EH (cell line): Measurements from ENCODE around the gene KPNB1.

Experiments
- DNase-seq: peaks from one replicate; pipeline ENCODE4 v3.0.0-alpha.2; 2015; ENCODE audit warnings: low read depth

The KPNB1 gene

GRCh38 chr17:47636273-47637030 lies 13.3 kb upstream of the KPNB1 start:
- DNase-seq = no peak

- DNase-seq = no peak
Observed at GRCh38 chr17:47638903-47639302, 10.8 kb upstream of the KPNB1 start.

GRCh38 chr17:47640076-47640475 lies 9.6 kb upstream of the KPNB1 start:
- DNase-seq = no peak

GRCh38 chr17:47641202-47641601 lies 8.5 kb upstream of the KPNB1 start:
- DNase-seq = no peak

GRCh38 chr17:47643116-47643515 lies 6.6 kb upstream of the KPNB1 start:
- DNase-seq = no peak

GRCh38 chr17:47644324-47644723 lies 5.4 kb upstream of the KPNB1 start:
- DNase-seq = no peak

- DNase-seq = no peak
Observed at GRCh38 chr17:47649972-47650524, 329 bp downstream of the KPNB1 start.

- DNase-seq = peak; percentile 96
Observed at GRCh38 chr17:47650525-47651522, 1.1 kb downstream of the KPNB1 start.

GRCh38 chr17:47651704-47652103 lies 2.0 kb downstream of the KPNB1 start:
- no peak for DNase-seq

- peak; percentile 40 for DNase-seq
Observed at GRCh38 chr17:47652570-47652969, 2.9 kb downstream of the KPNB1 start.

GRCh38 chr17:47653442-47653841 lies 3.7 kb downstream of the KPNB1 start:
- DNase-seq = no peak

- DNase-seq = no peak
Observed at GRCh38 chr17:47654991-47655390, 5.3 kb downstream of the KPNB1 start.

GRCh38 chr17:47660064-47660492 lies 10.4 kb downstream of the KPNB1 start:
- DNase-seq = no peak

GRCh38 chr17:47663912-47664623 lies 14.3 kb downstream of the KPNB1 start:
- DNase-seq = peak; percentile 64

- no peak for DNase-seq
Observed at GRCh38 chr17:47664624-47664941, 14.9 kb downstream of the KPNB1 start.

GRCh38 chr17:47665655-47666054 lies 15.9 kb downstream of the KPNB1 start:
- DNase-seq = peak; percentile 30

GRCh38 chr17:47669081-47669480 lies 19.4 kb downstream of the KPNB1 start:
- no peak for DNase-seq

- DNase-seq = no peak
Observed at GRCh38 chr17:47670064-47670463, 20.3 kb downstream of the KPNB1 start.

- no peak for DNase-seq
Observed at GRCh38 chr17:47674499-47674898, 24.8 kb downstream of the KPNB1 start.

- no peak for DNase-seq
Observed at GRCh38 chr17:47675380-47676198, 25.9 kb downstream of the KPNB1 start.

- no peak for DNase-seq
Observed at GRCh38 chr17:47676199-47676472, 26.4 kb downstream of the KPNB1 start.
